ENCODE data around the gene ZFYVE9. TPM values are rescaled to one million over a fixed set of nuclear protein-coding genes. Genes with fewer than 3 reads are reported as not detected.

ZFYVE9 gene
- total RNA-seq, 1 donor from 2014 or later: 16.5 TPM

DNA sequence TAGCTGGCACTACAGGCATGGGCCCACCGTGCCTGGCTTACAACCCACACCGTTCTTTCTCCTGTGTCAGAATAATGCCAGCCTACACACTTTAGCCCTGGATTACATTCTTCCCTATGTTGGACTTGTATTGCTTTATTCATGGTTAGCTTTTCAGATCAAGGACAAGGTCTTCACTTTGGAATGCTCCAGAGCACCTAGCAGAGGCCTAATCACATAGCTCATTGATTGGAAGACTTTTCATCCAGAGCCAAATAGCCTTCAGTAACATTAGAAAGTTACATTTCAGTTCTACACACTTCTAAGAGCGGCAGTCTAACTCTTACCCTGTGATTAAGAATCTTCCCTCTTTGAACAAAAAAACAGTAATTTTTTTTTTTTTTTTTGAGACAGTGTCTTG, 29.4 kb upstream of the ZFYVE9 start:
- no peak for TF ChIP-seq EZH2 (IDR thresholded peaks at IDR 0.05; ENCODE audit: insufficient read depth, low read length)
- TF ChIP-seq, protein P1, sequence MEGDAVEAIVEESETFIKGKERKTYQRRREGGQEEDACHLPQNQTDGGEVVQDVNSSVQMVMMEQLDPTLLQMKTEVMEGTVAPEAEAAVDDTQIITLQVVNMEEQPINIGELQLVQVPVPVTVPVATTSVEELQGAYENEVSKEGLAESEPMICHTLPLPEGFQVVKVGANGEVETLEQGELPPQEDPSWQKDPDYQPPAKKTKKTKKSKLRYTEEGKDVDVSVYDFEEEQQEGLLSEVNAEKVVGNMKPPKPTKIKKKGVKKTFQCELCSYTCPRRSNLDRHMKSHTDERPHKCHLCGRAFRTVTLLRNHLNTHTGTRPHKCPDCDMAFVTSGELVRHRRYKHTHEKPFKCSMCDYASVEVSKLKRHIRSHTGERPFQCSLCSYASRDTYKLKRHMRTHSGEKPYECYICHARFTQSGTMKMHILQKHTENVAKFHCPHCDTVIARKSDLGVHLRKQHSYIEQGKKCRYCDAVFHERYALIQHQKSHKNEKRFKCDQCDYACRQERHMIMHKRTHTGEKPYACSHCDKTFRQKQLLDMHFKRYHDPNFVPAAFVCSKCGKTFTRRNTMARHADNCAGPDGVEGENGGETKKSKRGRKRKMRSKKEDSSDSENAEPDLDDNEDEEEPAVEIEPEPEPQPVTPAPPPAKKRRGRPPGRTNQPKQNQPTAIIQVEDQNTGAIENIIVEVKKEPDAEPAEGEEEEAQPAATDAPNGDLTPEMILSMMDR (IDR thresholded peaks at IDR 0.05; ENCODE audit: insufficient read depth, low read depth, low read length): no peak
- no peak overlapping the region for H3K27ac Mint-ChIP-seq (ENCODE audit: unreplicated experiment)
- H3K27me3 Mint-ChIP-seq (ENCODE audit: low read depth, unreplicated experiment): peaks cover 2% of the 10 kb centered on the region
- no peaks in the 10 kb centered on the region for H3K4me1 Mint-ChIP-seq (ENCODE audit: low read depth, unreplicated experiment)
- DNase-seq (ENCODE audit: low read depth) (no peak), FAIRE-seq (no peak)
- no peak overlapping the region for H3K4me3 Mint-ChIP-seq (ENCODE audit: unreplicated experiment)
- H2AFZ ChIP-seq (ENCODE audit: low read depth, low read length): no peak overlapping the region
- H3K9me3 ChIP-seq (ENCODE audit: insufficient read depth, low read depth, low read length): no peaks in the 10 kb centered on the region
- no peak overlapping the region for H3K4me2 ChIP-seq (ENCODE audit: low read length)
- H3K36me3 Mint-ChIP-seq (ENCODE audit: low read depth, unreplicated experiment): no peaks in the 10 kb centered on the region
- H4K20me1 ChIP-seq (ENCODE audit: insufficient read depth, low read length): no peaks in the 10 kb centered on the region
- no peaks in the 10 kb centered on the region for H3K79me2 ChIP-seq (ENCODE audit: insufficient read depth, low read length)
- H3K9ac ChIP-seq (ENCODE audit: low read length): no peak overlapping the region
- H3K27me3 ChIP-seq (ENCODE audit: insufficient read depth, low read length): no peaks in the 10 kb centered on the region
- H3K4me3 ChIP-seq (ENCODE audit: insufficient read depth, low read depth, low read length): no peak overlapping the region
- no peaks in the 10 kb centered on the region for H3K4me1 ChIP-seq (ENCODE audit: insufficient read depth, low read length)
- no peak overlapping the region for H3K27ac ChIP-seq (ENCODE audit: low read depth, low read length)
- no peaks in the 10 kb centered on the region for H3K9me3 Mint-ChIP-seq (ENCODE audit: unreplicated experiment)
- no peaks in the 10 kb centered on the region for H3K36me3 ChIP-seq (ENCODE audit: insufficient read depth, low read length)

DNA sequence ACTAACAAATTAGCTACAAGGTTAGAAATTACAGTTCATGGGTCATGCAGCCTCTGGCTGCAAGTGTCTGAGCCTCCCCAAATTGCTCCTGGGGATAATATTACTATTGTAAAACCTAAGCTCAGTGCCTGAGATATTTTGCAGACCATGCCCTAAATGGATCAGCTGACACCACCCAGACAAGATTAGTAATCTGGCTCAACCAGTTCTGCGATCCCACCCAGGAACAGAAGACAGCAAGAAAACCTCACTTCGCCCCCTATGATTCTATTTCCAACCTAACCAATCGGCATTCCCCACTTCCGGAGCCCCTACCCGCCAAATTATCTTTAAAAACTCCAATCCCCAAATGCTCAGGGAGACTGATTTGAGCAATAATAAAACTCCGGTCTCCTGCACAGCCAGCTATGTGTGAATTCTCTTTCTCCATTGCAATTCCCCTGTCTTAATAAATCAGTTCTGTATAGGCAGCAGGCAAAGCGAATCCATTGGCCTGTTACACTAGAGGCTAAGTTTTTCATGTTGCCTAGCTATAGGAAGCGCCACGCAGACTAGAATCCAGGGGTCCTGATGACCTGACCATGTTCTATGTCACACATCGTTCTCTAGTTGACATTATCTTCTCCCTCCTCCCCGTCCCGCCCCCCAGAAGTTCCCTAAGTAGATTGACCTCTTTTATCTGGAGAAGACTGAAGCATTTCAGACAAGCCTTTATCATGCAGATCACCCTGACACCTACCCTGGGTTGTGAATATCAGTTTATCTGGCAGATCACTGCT, 22.4 kb upstream of the ZFYVE9 start:
- Histone ChIP-seq H3K27me3 (ENCODE audit: insufficient read depth, low read length) (peaks cover 4% of the 10 kb centered on the region), H3K9me3 (ENCODE audit: insufficient read depth, low read depth, low read length) (no peaks in the 10 kb centered on the region), H3K4me3 (ENCODE audit: insufficient read depth, low read depth, low read length) (no peak overlapping the region), H3K4me2 (ENCODE audit: low read length) (no peak overlapping the region), H3K4me1 (ENCODE audit: insufficient read depth, low read length) (no peaks in the 10 kb centered on the region), H3K27ac (ENCODE audit: low read depth, low read length) (no peak overlapping the region), H3K79me2 (ENCODE audit: insufficient read depth, low read length) (no peaks in the 10 kb centered on the region), H3K9ac (ENCODE audit: low read length) (no peak overlapping the region), H3K36me3 (ENCODE audit: insufficient read depth, low read length) (no peaks in the 10 kb centered on the region), H2AFZ (ENCODE audit: low read depth, low read length) (no peak overlapping the region), H4K20me1 (ENCODE audit: insufficient read depth, low read length) (no peaks in the 10 kb centered on the region)
- no peaks in the 10 kb centered on the region for H3K36me3 Mint-ChIP-seq (ENCODE audit: low read depth, unreplicated experiment)
- H3K27ac Mint-ChIP-seq (ENCODE audit: unreplicated experiment): no peak overlapping the region
- TF ChIP-seq, protein P1 (IDR thresholded peaks at IDR 0.05; ENCODE audit: insufficient read depth, low read depth, low read length): no peak
- no peak for TF ChIP-seq EZH2 (IDR thresholded peaks at IDR 0.05; ENCODE audit: insufficient read depth, low read length)
- no peak overlapping the region for H3K4me3 Mint-ChIP-seq (ENCODE audit: unreplicated experiment)
- H3K9me3 Mint-ChIP-seq (ENCODE audit: unreplicated experiment): no peaks in the 10 kb centered on the region
- FAIRE-seq (no peak), DNase-seq (ENCODE audit: low read depth) (no peak)
- H3K27me3 Mint-ChIP-seq (ENCODE audit: low read depth, unreplicated experiment): peaks cover 15% of the 10 kb centered on the region
- H3K4me1 Mint-ChIP-seq (ENCODE audit: low read depth, unreplicated experiment): no peaks in the 10 kb centered on the region

DNA sequence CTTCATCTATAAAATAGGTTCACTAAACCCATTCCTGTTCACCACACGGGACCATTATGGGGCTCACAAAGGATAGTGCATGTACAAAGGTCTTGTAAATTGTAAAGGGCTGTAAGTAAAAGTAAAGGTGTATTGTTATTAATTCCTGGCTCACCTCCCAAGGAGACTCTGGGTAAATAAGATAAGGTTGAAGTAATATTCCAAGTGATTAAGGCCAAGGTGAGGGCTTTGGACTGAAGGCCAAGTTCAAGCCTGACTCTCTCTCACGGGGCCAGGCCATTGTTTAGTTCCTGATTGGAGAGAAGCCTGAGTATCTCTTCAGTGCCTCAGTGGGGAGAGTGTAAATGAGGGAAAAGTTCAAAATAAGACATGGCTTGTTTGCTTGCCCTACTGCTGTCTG, 19.5 kb upstream of the ZFYVE9 start:
- Histone ChIP-seq H3K27ac (ENCODE audit: low read depth, low read length) (no peak overlapping the region), H3K4me3 (ENCODE audit: insufficient read depth, low read depth, low read length) (no peak overlapping the region), H3K36me3 (ENCODE audit: insufficient read depth, low read length) (no peaks in the 10 kb centered on the region), H3K79me2 (ENCODE audit: insufficient read depth, low read length) (no peaks in the 10 kb centered on the region), H3K9me3 (ENCODE audit: insufficient read depth, low read depth, low read length) (no peaks in the 10 kb centered on the region), H3K27me3 (ENCODE audit: insufficient read depth, low read length) (peaks cover 4% of the 10 kb centered on the region), H3K4me2 (ENCODE audit: low read length) (no peak overlapping the region), H4K20me1 (ENCODE audit: insufficient read depth, low read length) (no peaks in the 10 kb centered on the region), H2AFZ (ENCODE audit: low read depth, low read length) (no peak overlapping the region), H3K4me1 (ENCODE audit: insufficient read depth, low read length) (no peaks in the 10 kb centered on the region), H3K9ac (ENCODE audit: low read length) (no peak overlapping the region)
- H3K27ac Mint-ChIP-seq (ENCODE audit: unreplicated experiment): no peak overlapping the region
- TF ChIP-seq EZH2 (IDR thresholded peaks at IDR 0.05; ENCODE audit: insufficient read depth, low read length): no peak
- TF ChIP-seq, protein P1 (IDR thresholded peaks at IDR 0.05; ENCODE audit: insufficient read depth, low read depth, low read length): no peak
- no peaks in the 10 kb centered on the region for H3K36me3 Mint-ChIP-seq (ENCODE audit: low read depth, unreplicated experiment)
- DNase-seq (ENCODE audit: low read depth): no peak
- no peaks in the 10 kb centered on the region for H3K4me1 Mint-ChIP-seq (ENCODE audit: low read depth, unreplicated experiment)
- no peaks in the 10 kb centered on the region for H3K9me3 Mint-ChIP-seq (ENCODE audit: unreplicated experiment)
- no peak for FAIRE-seq
- peaks cover 18% of the 10 kb centered on the region for H3K27me3 Mint-ChIP-seq (ENCODE audit: low read depth, unreplicated experiment)
- no peak overlapping the region for H3K4me3 Mint-ChIP-seq (ENCODE audit: unreplicated experiment)

Measured in astrocyte (in vitro differentiated cells and primary cell).